CD4-positive, alpha-beta T cell treated with Interleukin-17A for 1 hour (primary cell): ENCODE results near the gene DHPS.

Experiments
- DNase-seq: peaks from one replicate; pipeline ENCODE4 v3.0.0-alpha.2; 2020

The DHPS gene

GRCh38 chr19:12641456-12641855 lies 40.2 kb downstream of the DHPS start:
- no peak for DNase-seq

GRCh38 chr19:12639901-12640613 lies 41.6 kb downstream of the DHPS start:
- peak; percentile 88 for DNase-seq

GRCh38 chr19:12638611-12639182 lies 43.0 kb downstream of the DHPS start:
- DNase-seq, result no peak

DNA sequence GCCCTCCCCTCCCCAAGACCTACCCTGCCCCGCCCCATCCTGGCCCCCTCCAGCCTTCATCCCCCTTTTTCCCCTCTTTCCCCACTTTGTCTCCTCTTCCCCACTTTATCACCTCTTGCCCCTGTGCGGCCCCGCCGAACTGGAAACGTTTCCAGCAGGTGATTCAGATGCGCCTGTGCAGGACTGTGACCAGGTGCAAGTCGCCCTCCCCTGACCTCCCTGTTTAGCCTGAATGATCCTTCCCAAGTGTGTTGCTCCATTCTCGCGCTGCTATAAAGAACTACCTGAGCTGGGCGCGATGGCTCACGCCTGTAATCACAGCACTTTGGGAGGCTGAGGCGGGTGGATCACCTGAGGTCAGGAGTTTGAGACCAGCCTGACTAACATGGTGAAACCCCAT lies 45.0 kb downstream of the DHPS start:
- DNase-seq, result no peak

DNA sequence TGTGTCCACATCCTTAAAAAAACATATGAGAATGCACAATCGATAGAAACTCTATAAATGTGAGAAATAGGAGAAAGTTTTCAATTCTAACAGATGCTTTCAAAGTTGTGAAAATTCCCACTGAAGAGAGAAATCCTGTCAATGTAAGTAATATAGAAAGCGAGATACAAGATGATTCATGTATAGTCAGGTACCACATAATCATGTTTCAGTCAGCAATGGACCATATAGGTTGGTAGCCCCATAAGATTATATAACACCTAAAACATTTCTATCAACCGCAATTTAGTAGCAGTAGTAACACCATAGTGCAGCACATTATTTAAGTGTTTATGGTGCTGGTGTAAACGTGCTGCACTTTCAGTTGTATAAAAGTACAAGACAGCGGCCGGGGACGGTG lies 52.5 kb downstream of the DHPS start:
- no peak for DNase-seq

DNA sequence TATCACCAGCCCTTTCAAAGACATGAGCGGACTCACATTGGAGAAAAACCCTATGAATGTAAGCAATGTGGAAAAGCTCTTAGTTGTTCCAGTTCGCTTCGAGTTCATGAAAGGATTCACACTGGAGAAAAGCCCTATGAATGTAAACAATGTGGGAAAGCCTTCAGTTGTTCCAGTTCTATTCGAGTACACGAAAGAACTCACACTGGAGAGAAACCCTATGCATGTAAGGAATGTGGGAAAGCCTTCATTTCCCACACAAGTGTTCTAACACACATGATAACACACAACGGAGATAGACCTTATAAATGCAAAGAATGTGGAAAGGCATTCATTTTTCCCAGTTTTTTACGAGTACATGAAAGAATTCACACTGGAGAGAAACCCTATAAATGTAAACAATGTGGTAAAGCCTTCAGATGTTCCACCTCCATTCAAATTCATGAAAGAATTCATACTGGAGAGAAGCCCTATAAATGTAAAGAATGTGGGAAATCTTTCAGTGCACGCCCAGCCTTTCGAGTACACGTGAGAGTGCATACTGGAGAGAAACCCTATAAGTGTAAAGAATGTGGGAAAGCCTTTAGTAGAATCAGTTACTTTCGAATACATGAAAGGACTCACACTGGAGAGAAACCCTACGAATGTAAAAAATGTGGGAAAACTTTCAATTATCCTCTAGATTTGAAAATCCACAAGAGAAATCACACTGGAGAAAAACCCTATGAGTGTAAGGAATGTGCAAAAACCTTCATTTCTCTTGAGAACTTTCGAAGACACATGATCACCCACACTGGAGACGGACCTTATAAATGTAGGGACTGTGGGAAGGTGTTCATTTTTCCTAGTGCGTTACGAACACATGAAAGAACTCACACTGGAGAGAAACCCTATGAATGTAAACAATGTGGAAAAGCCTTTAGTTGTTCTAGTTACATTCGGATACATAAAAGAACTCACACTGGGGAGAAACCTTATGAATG lies 53.3 kb downstream of the DHPS start:
- no peak for DNase-seq

GRCh38 chr19:12626958-12627357 lies 54.7 kb downstream of the DHPS start:
- DNase-seq, result no peak
